ENCODE measurements around the gene GRID2IP.

Gene GRID2IP

GRCh38 chr7:6513541-6513940 is 37.7 kb downstream of the GRID2IP start:
- Histone ChIP-seq H3K27me3 (ENCODE audit: control insufficient read depth in 1 of 2, insufficient read depth in 2 of 2, low read length in 2 of 2) (peaks cover 0 to 2% of the 10 kb centered on the region in 2 donors), H3K36me3 (ENCODE audit: control insufficient read depth in 2 of 2, insufficient read depth in 2 of 2, low read length in 2 of 2) (no peaks in the 10 kb centered on the region), H3K4me3 (ENCODE audit: low read length in 2 of 2) (no peak overlapping the region), H3K9me3 (ENCODE audit: control insufficient read depth in 2 of 2, low read length in 2 of 2) (no peaks in the 10 kb centered on the region), H3K27ac (ENCODE audit: low read length) (no peak overlapping the region), H3K4me1 (ENCODE audit: control insufficient read depth, insufficient read depth, low read length) (peaks cover 2% of the 10 kb centered on the region), H3K9ac (ENCODE audit: low read length in 2 of 2) (no peak overlapping the region)

GRCh38 chr7:6512892-6513291 is 38.4 kb downstream of the GRID2IP start:
- no peak overlapping the region for H3K27ac ChIP-seq (ENCODE audit: low read length)
- H3K4me1 ChIP-seq (ENCODE audit: control insufficient read depth, insufficient read depth, low read length): peaks cover 2% of the 10 kb centered on the region
- H3K36me3 ChIP-seq (ENCODE audit: control insufficient read depth in 2 of 2, insufficient read depth in 2 of 2, low read length in 2 of 2): no peaks in the 10 kb centered on the region
- no peaks in the 10 kb centered on the region for H3K9me3 ChIP-seq (ENCODE audit: control insufficient read depth in 2 of 2, low read length in 2 of 2)
- H3K4me3 ChIP-seq (ENCODE audit: low read length in 2 of 2): no peak overlapping the region
- H3K27me3 ChIP-seq (ENCODE audit: control insufficient read depth in 1 of 2, insufficient read depth in 2 of 2, low read length in 2 of 2): peaks cover 0 to 2% of the 10 kb centered on the region in 2 donors
- no peak overlapping the region for H3K9ac ChIP-seq (ENCODE audit: low read length in 2 of 2)

GRCh38 chr7:6510476-6511133 is 40.7 kb downstream of the GRID2IP start:
- Histone ChIP-seq H3K9ac (ENCODE audit: low read length in 2 of 2) (no peak overlapping the region), H3K36me3 (ENCODE audit: control insufficient read depth in 2 of 2, insufficient read depth in 2 of 2, low read length in 2 of 2) (no peaks in the 10 kb centered on the region), H3K4me1 (ENCODE audit: control insufficient read depth, insufficient read depth, low read length) (no peaks in the 10 kb centered on the region), H3K27ac (ENCODE audit: low read length) (no peak overlapping the region), H3K9me3 (ENCODE audit: control insufficient read depth in 2 of 2, low read length in 2 of 2) (no peaks in the 10 kb centered on the region), H3K27me3 (ENCODE audit: control insufficient read depth in 1 of 2, insufficient read depth in 2 of 2, low read length in 2 of 2) (peaks cover 0 to 4% of the 10 kb centered on the region in 2 donors), H3K4me3 (ENCODE audit: low read length in 2 of 2) (no peak overlapping the region)

- Histone ChIP-seq H3K27ac (ENCODE audit: low read length) (no peak overlapping the region), H3K27me3 (ENCODE audit: control insufficient read depth in 1 of 2, insufficient read depth in 2 of 2, low read length in 2 of 2) (peaks cover 6% of the 10 kb centered on the region in 2 donors), H3K4me1 (ENCODE audit: control insufficient read depth, insufficient read depth, low read length) (peaks cover 7% of the 10 kb centered on the region), H3K4me3 (ENCODE audit: low read length in 2 of 2) (no peak overlapping the region), H3K36me3 (ENCODE audit: control insufficient read depth in 2 of 2, insufficient read depth in 2 of 2, low read length in 2 of 2) (no peaks in the 10 kb centered on the region), H3K9me3 (ENCODE audit: control insufficient read depth in 2 of 2, low read length in 2 of 2) (no peaks in the 10 kb centered on the region), H3K9ac (ENCODE audit: low read length in 2 of 2) (no peak overlapping the region)
Measured at GRCh38 chr7:6508950-6509349, 42.3 kb downstream of the GRID2IP start.

- H3K27me3 ChIP-seq (ENCODE audit: control insufficient read depth in 1 of 2, insufficient read depth in 2 of 2, low read length in 2 of 2): peaks cover 6% of the 10 kb centered on the region in 2 donors
- H3K9ac ChIP-seq (ENCODE audit: low read length in 2 of 2): no peak overlapping the region
- no peak overlapping the region for H3K4me3 ChIP-seq (ENCODE audit: low read length in 2 of 2)
- no peaks in the 10 kb centered on the region for H3K36me3 ChIP-seq (ENCODE audit: control insufficient read depth in 2 of 2, insufficient read depth in 2 of 2, low read length in 2 of 2)
- no peak overlapping the region for H3K27ac ChIP-seq (ENCODE audit: low read length)
- H3K4me1 ChIP-seq (ENCODE audit: control insufficient read depth, insufficient read depth, low read length): peaks cover 7% of the 10 kb centered on the region
- H3K9me3 ChIP-seq (ENCODE audit: control insufficient read depth in 2 of 2, low read length in 2 of 2): no peaks in the 10 kb centered on the region
Measured at GRCh38 chr7:6508539-6508938, 42.7 kb downstream of the GRID2IP start.

GRCh38 chr7:6507906-6508305 is 43.4 kb downstream of the GRID2IP start:
- peaks cover 11% of the 10 kb centered on the region for H3K4me1 ChIP-seq (ENCODE audit: control insufficient read depth, insufficient read depth, low read length)

GRCh38 chr7:6505685-6506559 is 45.3 kb downstream of the GRID2IP start:
- no peaks in the 10 kb centered on the region for H3K36me3 ChIP-seq (ENCODE audit: control insufficient read depth in 2 of 2, insufficient read depth in 2 of 2, low read length in 2 of 2)
- peaks cover 11% of the 10 kb centered on the region for H3K4me1 ChIP-seq (ENCODE audit: control insufficient read depth, insufficient read depth, low read length)
- H3K4me3 ChIP-seq (ENCODE audit: low read length in 2 of 2): no peak overlapping the region
- no peak overlapping the region for H3K9ac ChIP-seq (ENCODE audit: low read length in 2 of 2)
- no peak overlapping the region for H3K27ac ChIP-seq (ENCODE audit: low read length)
- H3K27me3 ChIP-seq (ENCODE audit: control insufficient read depth in 1 of 2, insufficient read depth in 2 of 2, low read length in 2 of 2): peaks cover 6% of the 10 kb centered on the region in 2 donors
- no peaks in the 10 kb centered on the region for H3K9me3 ChIP-seq (ENCODE audit: control insufficient read depth in 2 of 2, low read length in 2 of 2)

More at GRCh38 chr7:6507906-6508305, 43.4 kb downstream of the GRID2IP start:
- H3K27me3 ChIP-seq (ENCODE audit: control insufficient read depth in 1 of 2, insufficient read depth in 2 of 2, low read length in 2 of 2): peaks cover 6% of the 10 kb centered on the region in 2 donors
- H3K9me3 ChIP-seq (ENCODE audit: control insufficient read depth in 2 of 2, low read length in 2 of 2): no peaks in the 10 kb centered on the region
- no peak overlapping the region for H3K9ac ChIP-seq (ENCODE audit: low read length in 2 of 2)
- H3K27ac ChIP-seq (ENCODE audit: low read length): no peak overlapping the region
- H3K4me3 ChIP-seq (ENCODE audit: low read length in 2 of 2): no peak overlapping the region
- no peaks in the 10 kb centered on the region for H3K36me3 ChIP-seq (ENCODE audit: control insufficient read depth in 2 of 2, insufficient read depth in 2 of 2, low read length in 2 of 2)

GRCh38 chr7:6504996-6505395 is 46.3 kb downstream of the GRID2IP start:
- Histone ChIP-seq H3K4me3 (ENCODE audit: low read length in 2 of 2) (peak overlapping the region in 1 of 2 donors; percentile 69), H3K27ac (ENCODE audit: low read length) (no peak overlapping the region), H3K9me3 (ENCODE audit: control insufficient read depth in 2 of 2, low read length in 2 of 2) (no peaks in the 10 kb centered on the region), H3K36me3 (ENCODE audit: control insufficient read depth in 2 of 2, insufficient read depth in 2 of 2, low read length in 2 of 2) (no peaks in the 10 kb centered on the region), H3K4me1 (ENCODE audit: control insufficient read depth, insufficient read depth, low read length) (peaks cover 11% of the 10 kb centered on the region), H3K9ac (ENCODE audit: low read length in 2 of 2) (no peak overlapping the region), H3K27me3 (ENCODE audit: control insufficient read depth in 1 of 2, insufficient read depth in 2 of 2, low read length in 2 of 2) (peaks cover 6% of the 10 kb centered on the region in 2 donors)

- no peak overlapping the region for H3K9ac ChIP-seq (ENCODE audit: low read length in 2 of 2)
Measured at GRCh38 chr7:6502886-6503285, 48.4 kb downstream of the GRID2IP start.

GRCh38 chr7:6501586-6502564 is 49.4 kb downstream of the GRID2IP start:
- H3K27me3 ChIP-seq (ENCODE audit: control insufficient read depth in 1 of 2, insufficient read depth in 2 of 2, low read length in 2 of 2): peaks cover 6% of the 10 kb centered on the region in 2 donors
- no peak overlapping the region for H3K9ac ChIP-seq (ENCODE audit: low read length in 2 of 2)
- no peaks in the 10 kb centered on the region for H3K36me3 ChIP-seq (ENCODE audit: control insufficient read depth in 2 of 2, insufficient read depth in 2 of 2, low read length in 2 of 2)
- H3K9me3 ChIP-seq (ENCODE audit: control insufficient read depth in 2 of 2, low read length in 2 of 2): no peaks in the 10 kb centered on the region
- no peak overlapping the region for H3K4me3 ChIP-seq (ENCODE audit: low read length in 2 of 2)
- no peak overlapping the region for H3K27ac ChIP-seq (ENCODE audit: low read length)
- peaks cover 11% of the 10 kb centered on the region for H3K4me1 ChIP-seq (ENCODE audit: control insufficient read depth, insufficient read depth, low read length)

More at GRCh38 chr7:6502886-6503285, 48.4 kb downstream of the GRID2IP start:
- Histone ChIP-seq H3K9me3 (ENCODE audit: control insufficient read depth in 2 of 2, low read length in 2 of 2) (no peaks in the 10 kb centered on the region), H3K4me3 (ENCODE audit: low read length in 2 of 2) (peak overlapping the region in 1 of 2 donors; percentile 72), H3K27ac (ENCODE audit: low read length) (no peak overlapping the region), H3K27me3 (ENCODE audit: control insufficient read depth in 1 of 2, insufficient read depth in 2 of 2, low read length in 2 of 2) (peaks cover 6% of the 10 kb centered on the region in 2 donors), H3K36me3 (ENCODE audit: control insufficient read depth in 2 of 2, insufficient read depth in 2 of 2, low read length in 2 of 2) (no peaks in the 10 kb centered on the region), H3K4me1 (ENCODE audit: control insufficient read depth, insufficient read depth, low read length) (peaks cover 11% of the 10 kb centered on the region)

Measured in stomach smooth muscle (tissue), 2 donors.